AG10803 (cell line): Measurements from ENCODE around the gene TENM3.
A peak's percentile ranks its signal among the peaks of the same experiment; 100 is the strongest.

Experiments used
- DNase-seq: peaks from one replicate; pipeline ENCODE4 v3.0.0; 2010; ENCODE audit warnings: low read depth
- H3K4me3 ChIP-seq: 2 replicates; pipeline ENCODE4 v1.5.1; 2011; ENCODE audit warnings: mild to moderate bottlenecking, low read length, control low read depth
- CTCF ChIP-seq: conservative IDR thresholded peaks from 2 replicates; pipeline ENCODE4 v1.5.1; 2011; ENCODE audit warnings: mild to moderate bottlenecking, low read length, control low read depth, inconsistent platforms

TENM3 gene

DNA sequence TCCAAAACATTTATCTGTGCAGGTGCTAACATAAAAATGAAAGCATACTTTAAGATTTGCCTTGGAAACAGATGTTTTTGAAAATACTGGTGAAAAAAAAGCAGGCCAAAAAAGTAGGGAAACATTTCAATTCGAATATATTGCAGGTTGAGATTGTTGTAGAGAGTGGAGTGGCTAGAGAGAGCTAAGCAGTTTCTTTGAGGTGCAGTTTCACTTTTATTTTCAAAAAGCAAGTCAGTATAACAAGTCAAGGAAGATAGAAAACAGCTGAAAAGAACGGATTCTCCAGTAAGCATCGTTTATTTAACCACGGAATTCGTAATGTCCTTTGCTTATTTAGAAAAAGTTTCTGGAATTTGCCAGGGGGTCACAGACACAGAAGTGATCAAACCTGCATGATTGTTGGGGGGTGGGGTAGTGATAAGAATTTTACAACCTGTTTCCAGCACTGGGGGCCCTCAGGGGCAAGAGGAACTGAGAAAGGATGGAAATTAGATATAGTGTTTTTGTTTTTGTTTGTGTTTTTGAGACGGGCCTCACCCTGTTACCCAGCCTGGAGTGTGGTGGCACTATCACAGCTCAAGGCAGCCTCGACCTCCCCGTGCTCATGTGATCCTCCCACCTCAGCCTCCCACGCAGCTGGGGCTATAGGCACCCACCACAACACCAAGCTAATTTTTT lies 175.0 kb downstream of the TENM3 start:
- no peak for TF ChIP-seq CTCF
- no peak overlapping the region for H3K4me3 ChIP-seq
- DNase-seq = no peak

DNA sequence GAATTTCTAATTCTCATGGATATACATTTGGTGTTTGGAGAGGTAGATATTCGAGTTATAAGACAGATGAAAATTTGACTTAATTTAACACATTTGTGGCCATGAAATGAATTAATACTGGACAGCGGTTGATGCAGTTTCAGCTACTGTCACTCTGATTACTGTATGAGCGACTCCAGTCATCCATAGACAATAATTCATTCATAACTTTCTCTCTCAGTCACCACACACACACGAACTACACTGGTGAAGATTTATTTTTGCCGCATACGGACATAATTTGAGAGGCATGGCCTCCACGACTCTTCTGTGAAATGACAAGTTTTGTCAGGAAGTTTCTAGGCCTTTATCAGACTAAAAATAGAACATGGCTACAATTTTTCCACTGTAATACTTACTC lies 177.0 kb downstream of the TENM3 start:
- no peak overlapping the region for H3K4me3 ChIP-seq
- no peak for TF ChIP-seq CTCF
- no peak for DNase-seq

DNA sequence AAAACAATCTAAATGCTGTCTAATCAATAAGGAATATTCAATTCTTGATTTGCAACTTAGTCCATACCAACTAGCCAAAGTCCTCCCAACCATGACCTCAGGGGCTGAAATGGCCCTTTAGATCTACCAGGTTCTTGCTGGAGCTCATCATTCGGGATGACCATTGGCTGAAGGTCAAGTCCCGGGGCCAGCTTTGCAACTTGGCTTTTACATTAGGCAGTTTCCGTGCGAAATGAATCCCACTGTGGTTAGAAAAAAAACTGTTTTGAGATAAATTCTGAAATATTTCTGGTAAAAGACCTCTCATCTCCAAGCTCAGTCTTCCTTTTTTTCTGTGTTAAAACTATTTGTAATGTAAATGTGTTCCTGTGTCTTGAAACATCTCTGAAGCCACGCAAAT lies 178.6 kb downstream of the TENM3 start:
- no peak overlapping the region for H3K4me3 ChIP-seq
- DNase-seq = no peak
- TF ChIP-seq CTCF = no peak

- no peak for TF ChIP-seq CTCF
- no peak for DNase-seq
- no peak overlapping the region for H3K4me3 ChIP-seq
Measured at GRCh38 chr4:182425302-182425701, 182.1 kb downstream of the TENM3 start.

DNA sequence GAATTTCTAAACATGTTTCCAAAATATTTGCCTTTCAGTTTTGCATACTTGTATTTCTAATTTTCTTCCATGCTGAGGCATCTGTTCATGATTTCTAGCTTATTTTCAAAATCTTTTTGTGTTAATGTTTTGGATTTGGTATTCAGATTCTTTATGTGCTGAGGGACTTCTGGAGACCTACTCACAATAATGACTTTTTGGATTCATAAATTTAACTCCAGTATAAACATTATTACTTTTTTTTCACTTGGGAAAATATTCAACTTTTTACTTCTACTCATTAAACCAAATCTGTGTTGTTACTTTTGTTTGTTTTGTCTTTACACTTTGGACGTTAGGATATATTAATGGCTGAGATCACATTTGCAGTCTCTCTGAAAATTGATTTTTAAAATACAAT lies 183.7 kb downstream of the TENM3 start:
- no peak for DNase-seq
- H3K4me3 ChIP-seq = no peak overlapping the region
- TF ChIP-seq CTCF = no peak

DNA sequence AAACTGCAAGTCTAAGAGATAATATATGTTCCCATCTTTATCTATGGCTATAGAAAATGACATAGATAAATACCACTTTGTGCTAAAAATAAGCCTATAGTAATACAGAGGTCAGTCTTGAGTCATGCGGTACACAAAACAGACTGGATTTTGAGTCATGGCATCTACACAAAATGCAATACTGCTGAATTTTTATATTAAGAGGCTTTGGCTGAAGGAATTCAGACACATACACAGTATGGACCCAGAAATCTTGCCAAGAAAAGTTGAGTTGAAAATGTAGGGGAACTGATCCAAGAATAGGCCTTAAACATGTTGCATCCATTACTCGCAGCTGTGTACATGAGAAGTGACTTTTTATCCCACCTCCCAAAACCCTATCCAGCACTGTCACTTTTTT lies 184.4 kb downstream of the TENM3 start:
- no peak for TF ChIP-seq CTCF
- H3K4me3 ChIP-seq = no peak overlapping the region
- DNase-seq = peak; percentile 22

GRCh38 chr4:182429896-182430295 lies 186.7 kb downstream of the TENM3 start:
- no peak overlapping the region for H3K4me3 ChIP-seq
- no peak for TF ChIP-seq CTCF
- DNase-seq = no peak
